ENCODE measurements around the gene SLC25A26. TPM values are rescaled to one million over a fixed set of nuclear protein-coding genes. Genes with fewer than 3 reads are reported as not detected.

SLC25A26 gene
- total RNA-seq, 4 donors from 2014 or later: 4.2 to 17.3 (median 12.2) TPM

DNA sequence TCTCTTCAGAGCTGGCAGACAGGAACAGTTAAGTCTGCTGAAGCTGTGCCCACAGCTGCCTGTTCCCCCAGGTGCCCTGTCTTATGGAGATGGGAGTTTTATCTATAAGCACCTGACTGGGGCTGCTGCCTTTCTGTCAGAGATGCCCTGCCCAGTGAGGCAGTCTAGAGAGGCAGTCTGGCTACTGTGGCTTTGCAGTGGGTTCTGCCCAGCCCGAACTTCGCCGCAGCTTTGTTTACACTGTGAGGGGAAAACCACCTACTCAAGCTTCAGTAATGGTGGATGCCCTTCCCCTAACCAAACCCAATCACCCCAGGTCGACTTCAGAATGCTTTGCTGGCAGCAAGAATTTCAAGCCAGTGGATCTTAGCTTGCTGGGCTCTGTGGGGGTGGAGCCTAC lies 91.2 kb downstream of the SLC25A26 start:
- no peaks in the 10 kb centered on the region for H3K36me3 ChIP-seq
- DNase-seq: no peak
- WGBS, 2 donors (ENCODE audit: low coverage in 1 of 2): 86 to 100% methylated on average over 4 of the region's 4 CpGs
- H3K27me3 ChIP-seq: no peaks in the 10 kb centered on the region
- H3K27ac ChIP-seq: no peak overlapping the region
- H3K4me1 ChIP-seq: no peaks in the 10 kb centered on the region
- H3K4me3 ChIP-seq: no peak overlapping the region
- no peaks in the 10 kb centered on the region for H3K9me3 ChIP-seq
- no peak for TF ChIP-seq POLR2AphosphoS5 (IDR thresholded peaks at IDR 0.05)
- TF ChIP-seq EP300 (IDR thresholded peaks at IDR 0.05; ENCODE audit: low read depth): no peak
- TF ChIP-seq, protein P1, sequence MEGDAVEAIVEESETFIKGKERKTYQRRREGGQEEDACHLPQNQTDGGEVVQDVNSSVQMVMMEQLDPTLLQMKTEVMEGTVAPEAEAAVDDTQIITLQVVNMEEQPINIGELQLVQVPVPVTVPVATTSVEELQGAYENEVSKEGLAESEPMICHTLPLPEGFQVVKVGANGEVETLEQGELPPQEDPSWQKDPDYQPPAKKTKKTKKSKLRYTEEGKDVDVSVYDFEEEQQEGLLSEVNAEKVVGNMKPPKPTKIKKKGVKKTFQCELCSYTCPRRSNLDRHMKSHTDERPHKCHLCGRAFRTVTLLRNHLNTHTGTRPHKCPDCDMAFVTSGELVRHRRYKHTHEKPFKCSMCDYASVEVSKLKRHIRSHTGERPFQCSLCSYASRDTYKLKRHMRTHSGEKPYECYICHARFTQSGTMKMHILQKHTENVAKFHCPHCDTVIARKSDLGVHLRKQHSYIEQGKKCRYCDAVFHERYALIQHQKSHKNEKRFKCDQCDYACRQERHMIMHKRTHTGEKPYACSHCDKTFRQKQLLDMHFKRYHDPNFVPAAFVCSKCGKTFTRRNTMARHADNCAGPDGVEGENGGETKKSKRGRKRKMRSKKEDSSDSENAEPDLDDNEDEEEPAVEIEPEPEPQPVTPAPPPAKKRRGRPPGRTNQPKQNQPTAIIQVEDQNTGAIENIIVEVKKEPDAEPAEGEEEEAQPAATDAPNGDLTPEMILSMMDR (IDR thresholded peaks at IDR 0.05): no peak
- TF ChIP-seq POLR2A (IDR thresholded peaks at IDR 0.05): no peak
- in situ Hi-C loops (cut with MboI; ENCODE audit: low pct_ligation_motif_present in 1 of 4, low pct_unique_long_range_greater_than_20kb in 1 of 4, low sequenced_read_pairs in 3 of 4) (no loop called here), intact Hi-C loops (cut with DNase I; ENCODE audit: low total_unique reads) (no loop called here)

DNA sequence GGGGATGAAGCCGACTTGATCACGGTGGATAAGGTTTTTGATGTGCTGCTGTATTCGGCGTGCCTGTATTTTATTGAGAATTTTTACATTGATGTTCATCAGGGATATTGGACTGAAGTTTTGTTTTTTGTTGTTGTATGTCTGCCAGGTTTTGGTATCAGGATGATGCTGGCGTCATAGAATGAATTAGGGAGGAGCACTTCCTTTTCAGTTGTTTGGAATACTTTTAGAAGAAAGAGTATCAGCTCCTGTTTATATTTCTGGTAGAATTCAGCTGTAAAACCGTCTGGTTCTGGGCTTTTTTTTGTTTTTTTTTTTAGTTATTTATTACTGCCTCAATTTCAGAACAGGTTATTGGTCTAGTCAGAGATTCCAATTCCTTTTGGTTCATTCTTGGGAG lies 93.7 kb downstream of the SLC25A26 start:
- Histone ChIP-seq H3K4me3 (no peak overlapping the region), H3K27ac (no peak overlapping the region), H3K36me3 (no peaks in the 10 kb centered on the region), H3K9me3 (no peaks in the 10 kb centered on the region), H3K4me1 (no peaks in the 10 kb centered on the region), H3K27me3 (no peaks in the 10 kb centered on the region)
- no peak for DNase-seq
- WGBS, 2 donors (ENCODE audit: low coverage in 1 of 2): 78 to 85% methylated on average over 6 of the region's 6 CpGs
- in situ Hi-C loops (cut with MboI; ENCODE audit: low pct_ligation_motif_present in 1 of 4, low pct_unique_long_range_greater_than_20kb in 1 of 4, low sequenced_read_pairs in 3 of 4): no loop called here
- intact Hi-C loops (cut with DNase I; ENCODE audit: low total_unique reads): no loop called here
- TF ChIP-seq, protein P1 (IDR thresholded peaks at IDR 0.05): no peak
- TF ChIP-seq POLR2A (IDR thresholded peaks at IDR 0.05) (no peak), EP300 (IDR thresholded peaks at IDR 0.05; ENCODE audit: low read depth) (no peak)

DNA sequence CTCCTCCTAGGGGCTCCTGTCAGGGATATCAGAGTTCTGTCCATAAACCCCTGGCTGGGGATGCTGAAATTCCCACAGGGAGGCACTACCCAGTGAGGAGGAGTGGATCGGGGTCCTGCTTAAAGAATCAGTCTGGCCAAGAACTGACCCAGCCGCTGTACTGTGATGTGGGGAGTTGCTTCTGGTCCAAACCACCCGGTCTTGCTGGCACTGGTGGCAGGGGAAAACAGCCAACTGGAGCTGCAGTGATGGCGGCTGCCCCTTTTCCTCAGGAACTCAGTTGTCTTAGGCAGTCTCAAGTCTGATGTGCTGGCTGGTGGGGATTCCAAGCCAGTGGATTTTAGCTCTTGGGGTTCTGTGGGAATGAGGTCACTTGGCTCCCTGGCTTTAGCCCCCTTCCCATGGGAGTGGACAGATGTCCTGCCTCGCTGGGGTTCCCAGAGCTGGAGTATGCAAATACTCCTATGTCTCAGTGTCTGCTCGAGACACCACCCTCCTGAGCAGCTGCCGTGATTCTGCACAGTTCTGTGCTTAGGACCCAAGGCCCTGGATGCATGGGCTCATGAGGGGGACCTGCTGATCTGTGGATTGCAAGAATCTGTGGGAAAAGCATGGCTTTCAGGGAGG lies 97.1 kb downstream of the SLC25A26 start:
- intact Hi-C loops (cut with DNase I; ENCODE audit: low total_unique reads): no loop called here
- TF ChIP-seq POLR2AphosphoS5 (IDR thresholded peaks at IDR 0.05): no peak
- TF ChIP-seq, protein P1 (IDR thresholded peaks at IDR 0.05): no peak
- TF ChIP-seq POLR2A (IDR thresholded peaks at IDR 0.05): no peak
- TF ChIP-seq EP300 (IDR thresholded peaks at IDR 0.05; ENCODE audit: low read depth): no peak
- in situ Hi-C loops (cut with MboI; ENCODE audit: low pct_ligation_motif_present in 1 of 4, low pct_unique_long_range_greater_than_20kb in 1 of 4, low sequenced_read_pairs in 3 of 4): no loop called here
- H3K4me3 ChIP-seq: no peak overlapping the region
- no peaks in the 10 kb centered on the region for H3K4me1 ChIP-seq
- no peak overlapping the region for H3K27ac ChIP-seq
- no peak for DNase-seq
- 91% methylated on average over 7 of the region's 7 CpGs; no CpG with 5 or more reads in 1 of the 2 donors for WGBS, 2 donors (ENCODE audit: low coverage in 1 of 2)
- H3K27me3 ChIP-seq: no peaks in the 10 kb centered on the region
- no peaks in the 10 kb centered on the region for H3K36me3 ChIP-seq
- peaks cover under 1 to 2% of the 10 kb centered on the region in 2 donors for H3K9me3 ChIP-seq

DNA sequence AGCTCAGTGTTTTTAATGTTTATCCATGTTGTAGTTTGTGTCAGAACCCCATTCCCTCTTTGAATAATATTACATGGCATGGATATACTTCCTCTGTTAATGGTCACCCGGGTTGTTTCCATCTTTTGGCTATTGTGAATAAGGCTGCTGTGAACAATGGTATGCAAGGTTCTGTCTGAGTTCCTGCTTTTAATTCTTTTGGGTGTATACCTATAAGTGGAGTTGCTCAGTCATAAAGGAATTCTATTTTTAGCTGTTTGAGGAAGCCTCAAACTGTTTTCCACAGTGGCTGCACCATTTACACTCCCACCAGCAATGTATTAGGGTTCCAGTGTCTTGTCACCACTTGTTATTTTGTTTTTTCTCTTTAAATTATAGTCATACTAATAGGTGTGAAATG lies 99.6 kb downstream of the SLC25A26 start:
- Histone ChIP-seq H3K27me3 (no peaks in the 10 kb centered on the region), H3K4me1 (no peaks in the 10 kb centered on the region), H3K27ac (no peak overlapping the region), H3K4me3 (no peak overlapping the region), H3K36me3 (no peaks in the 10 kb centered on the region), H3K9me3 (peaks cover 8% of the 10 kb centered on the region in 2 donors)
- intact Hi-C loops (cut with DNase I; ENCODE audit: low total_unique reads): no loop called here
- in situ Hi-C loops (cut with MboI; ENCODE audit: low pct_ligation_motif_present in 1 of 4, low pct_unique_long_range_greater_than_20kb in 1 of 4, low sequenced_read_pairs in 3 of 4): no loop called here
- 71 to 74% methylated on average over 1 of the region's 1 CpG for WGBS, 2 donors (ENCODE audit: low coverage in 1 of 2)
- TF ChIP-seq, protein P1 (IDR thresholded peaks at IDR 0.05): no peak
- no peak for DNase-seq

Measured in transverse colon (tissue), 4 donors.